HG02943 (cell line): Measurements from ENCODE around the gene CST3.
"Not testable (repeated sequence)": the region's sequence is repeated elsewhere in the genome, so short reads cannot be mapped to it uniquely, and the experiment has no call there.

Source experiments
- ATAC-seq: cut with Tn5 transposase; IDR thresholded peaks from one replicate; pipeline ENCODE4 v1.9.1; 2021; ENCODE audit warnings: mild to moderate bottlenecking, low read depth, moderate library complexity; ENCODE audit not compliant: unreplicated experiment

CST3 gene

GRCh38 chr20:23629542-23630391 is 8.0 kb downstream of the CST3 start:
- no peak for ATAC-seq

GRCh38 chr20:23629017-23629541 is 8.7 kb downstream of the CST3 start:
- ATAC-seq: no peak

GRCh38 chr20:23628402-23629016 is 9.2 kb downstream of the CST3 start:
- ATAC-seq: no peak

GRCh38 chr20:23627501-23627900 is 10.3 kb downstream of the CST3 start:
- no peak for ATAC-seq

GRCh38 chr20:23626040-23626620 is 11.6 kb downstream of the CST3 start:
- no peak for ATAC-seq

GRCh38 chr20:23625236-23625964 is 12.4 kb downstream of the CST3 start:
- ATAC-seq: no peak

- ATAC-seq: no peak
Measured at GRCh38 chr20:23624324-23624691, 13.4 kb downstream of the CST3 start.

GRCh38 chr20:23623666-23624323 is 14.0 kb downstream of the CST3 start:
- ATAC-seq: no peak

GRCh38 chr20:23622839-23623343 is 14.9 kb downstream of the CST3 start:
- ATAC-seq: no peak

GRCh38 chr20:23622401-23622800 is 15.4 kb downstream of the CST3 start:
- ATAC-seq: not testable (repeated sequence)

GRCh38 chr20:23620670-23621386 is 16.9 kb downstream of the CST3 start:
- ATAC-seq: not testable (repeated sequence)

GRCh38 chr20:23614163-23614562 is 23.6 kb downstream of the CST3 start:
- ATAC-seq: no peak

GRCh38 chr20:23613676-23614075 is 24.1 kb downstream of the CST3 start:
- no peak for ATAC-seq

- no peak for ATAC-seq
Measured at GRCh38 chr20:23612396-23612795, 25.4 kb downstream of the CST3 start.

- no peak for ATAC-seq
Measured at GRCh38 chr20:23609486-23610109, 28.2 kb downstream of the CST3 start.

- ATAC-seq: no peak
Measured at GRCh38 chr20:23608251-23608846, 29.4 kb downstream of the CST3 start.

- no peak for ATAC-seq
Measured at GRCh38 chr20:23607497-23608245, 30.1 kb downstream of the CST3 start.

GRCh38 chr20:23606652-23607049 is 31.1 kb downstream of the CST3 start:
- ATAC-seq: peak; percentile 72
